ENCODE data around the gene KDM5C. TPM values are rescaled to one million over a fixed set of nuclear protein-coding genes. Genes with fewer than 3 reads are reported as not detected.

KDM5C gene
- total and polyA plus RNA-seq, 2 of the 4 experiments (the other 2 are of a cell fraction), result 75.4 to 84.6 TPM

DNA sequence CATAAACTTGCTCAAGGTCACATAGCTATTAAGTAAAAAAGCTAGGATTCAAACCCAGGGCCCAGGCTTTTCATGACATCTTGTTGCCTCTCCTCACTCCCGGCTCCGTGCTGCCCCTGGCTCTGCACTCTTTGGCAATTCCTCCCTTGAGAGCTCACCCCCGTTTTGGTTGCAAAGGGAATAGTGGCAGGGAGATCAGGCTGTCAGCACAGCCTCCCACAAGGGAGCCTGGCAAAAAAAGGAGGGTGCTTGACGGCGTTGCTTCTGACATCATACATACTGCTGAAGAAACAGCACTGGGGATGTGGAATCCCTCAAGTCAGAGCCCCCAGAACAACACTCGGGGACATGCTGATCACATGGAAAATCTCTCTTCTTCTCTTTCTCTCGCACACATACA is 35.8 kb upstream of the KDM5C start:
- DNase-seq (no peak), ATAC-seq (ENCODE audit: low read depth) (no peak)
- no peak overlapping the region for H2AFZ ChIP-seq (replicated peaks; ENCODE audit: low read length, poor library complexity)
- no peak overlapping the region for H3K56ac ChIP-seq (ENCODE audit: extremely low read depth, insufficient read depth, low read length)
- no peak overlapping the region for H4K5ac ChIP-seq (ENCODE audit: low read depth, low read length)
- dilution Hi-C loops (cut with HindIII; ENCODE audit: low sequenced_read_pairs, unreplicated experiment) (no loop called here), intact Hi-C loops (cut with micrococcal nuclease) (no loop called here), in situ Hi-C loops (cut with MboI; ENCODE audit: low sequenced_read_pairs) (no loop called here)
- CTCF ChIA-PET, result no interaction called here
- peaks cover 17% of the 10 kb centered on the region for H3K9me1 ChIP-seq (ENCODE audit: insufficient read depth, low read length)
- peaks cover 0 to 17% of the 10 kb centered on the region in 2 experiments; a peak in 1 of 4 replicates for H3K79me1 ChIP-seq (ENCODE audit: low read depth in 1 of 2, low read length in 2 of 2)
- no peak overlapping the region for H2BK20ac ChIP-seq (ENCODE audit: low read depth, low read length)
- no peaks in the 10 kb centered on the region for H3K36me3 ChIP-seq (ENCODE audit: control insufficient read depth, insufficient read depth, low read length)
- no peak overlapping the region for H3K18ac ChIP-seq (ENCODE audit: low read depth, low read length)
- no peak overlapping the region for H3K23ac ChIP-seq (ENCODE audit: low read depth, low read length)
- no peak overlapping the region for H3K4me2 ChIP-seq (ENCODE audit: low read depth, low read length)
- no peak overlapping the region for H2BK15ac ChIP-seq (ENCODE audit: low read depth, low read length)
- POLR2A ChIA-PET (ENCODE audit: unreplicated experiment), result no interaction called here
- TF ChIP-seq NFE2L2 (IDR thresholded peaks at IDR 0.05; ENCODE audit: low read depth, low read length) (no peak), CEBPB (IDR thresholded peaks at IDR 0.05; ENCODE audit: low read depth, low read length) (no peak), RCOR1 (IDR thresholded peaks at IDR 0.05; ENCODE audit: insufficient replicate concordance, low read length) (no peak), RFX5 (IDR thresholded peaks at IDR 0.05; ENCODE audit: low read depth, low read length) (no peak), POLR2A (IDR thresholded peaks at IDR 0.05; ENCODE audit: low read depth, low read length) (no peak), RAD21 (IDR thresholded peaks at IDR 0.05; ENCODE audit: low read length) (no peak)
- TF ChIP-seq, protein P1, sequence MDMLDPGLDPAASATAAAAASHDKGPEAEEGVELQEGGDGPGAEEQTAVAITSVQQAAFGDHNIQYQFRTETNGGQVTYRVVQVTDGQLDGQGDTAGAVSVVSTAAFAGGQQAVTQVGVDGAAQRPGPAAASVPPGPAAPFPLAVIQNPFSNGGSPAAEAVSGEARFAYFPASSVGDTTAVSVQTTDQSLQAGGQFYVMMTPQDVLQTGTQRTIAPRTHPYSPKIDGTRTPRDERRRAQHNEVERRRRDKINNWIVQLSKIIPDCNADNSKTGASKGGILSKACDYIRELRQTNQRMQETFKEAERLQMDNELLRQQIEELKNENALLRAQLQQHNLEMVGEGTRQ (IDR thresholded peaks at IDR 0.05; ENCODE audit: low read depth, low read length), result no peak
- no peak overlapping the region for H2AK9ac ChIP-seq (replicated peaks; ENCODE audit: low read depth, low read length, poor library complexity)
- no peaks in the 10 kb centered on the region for H3K9me3 ChIP-seq (ENCODE audit: control insufficient read depth, insufficient read depth, low read length)
- H2BK5ac ChIP-seq (ENCODE audit: low read depth, low read length, poor library complexity, severe bottlenecking), result no peak overlapping the region
- no TSS peak for BruUV-seq (replicated peaks)
- H3K4me1 ChIP-seq (ENCODE audit: control insufficient read depth, insufficient read depth, low read length), result peaks cover 15% of the 10 kb centered on the region
- H4K20me1 ChIP-seq (ENCODE audit: insufficient read depth, low read length), result peaks cover 23% of the 10 kb centered on the region; the same call in 1 of the 2 replicates
- no peak overlapping the region for H3K9ac ChIP-seq (ENCODE audit: low read depth, low read length)
- H3K4ac ChIP-seq (ENCODE audit: low read depth, low read length), result no peak overlapping the region
- no CpG with 5 or more reads among the region's 7 CpGs for WGBS, 2 experiments (ENCODE audit: extremely low coverage in 2 of 2, insufficient read length in 1 of 2)
- H2AK5ac ChIP-seq (ENCODE audit: low read depth, low read length), result no peak overlapping the region
- H4K91ac ChIP-seq (ENCODE audit: insufficient read depth, low read depth, low read length), result no peak overlapping the region
- H3K27ac ChIP-seq (ENCODE audit: insufficient read depth, low read length), result no peak overlapping the region
- H3K4me3 ChIP-seq (ENCODE audit: insufficient read depth, low read depth, low read length), result no peak overlapping the region
- no peak overlapping the region for H3K14ac ChIP-seq (replicated peaks; ENCODE audit: low read depth, low read length)
- peaks cover 28% of the 10 kb centered on the region; the same call in 1 of the 2 replicates for H3K27me3 ChIP-seq (ENCODE audit: control insufficient read depth, insufficient read depth, low read length)
- no peak overlapping the region for H2BK120ac ChIP-seq (ENCODE audit: low read depth, low read length)
- H4K8ac ChIP-seq (ENCODE audit: low read depth in 2 of 2, low read length in 2 of 2), result no peak overlapping the region
